Subcutaneous adipose tissue (tissue), 4 donors: Measurements from ENCODE around the gene RGL1. TPM values are rescaled to one million over a fixed set of nuclear protein-coding genes. Genes with fewer than 3 reads are reported as not detected.

ENCODE experiments used
- total RNA-seq, 4 donors: library from RNA; depleted of rRNA; stranded (reverse); fragments of >200 nt; gene quantifications; one replicate each; pipeline ENCODE4 v1.1.0, GENCODE V29; 2016
- TF ChIP-seq, protein P1 (sequence below): fragments of 450-650 bp; IDR thresholded peaks from one replicate; pipeline ENCODE4 v1.5.1; 2016; ENCODE audit warnings: low read depth, mild to moderate bottlenecking, control low read depth, antibody characterized with exemption, moderate library complexity

Gene RGL1
- total RNA-seq, 4 donors from 2014 or later = 41.8 to 81.8 (median 59.0) TPM

DNA sequence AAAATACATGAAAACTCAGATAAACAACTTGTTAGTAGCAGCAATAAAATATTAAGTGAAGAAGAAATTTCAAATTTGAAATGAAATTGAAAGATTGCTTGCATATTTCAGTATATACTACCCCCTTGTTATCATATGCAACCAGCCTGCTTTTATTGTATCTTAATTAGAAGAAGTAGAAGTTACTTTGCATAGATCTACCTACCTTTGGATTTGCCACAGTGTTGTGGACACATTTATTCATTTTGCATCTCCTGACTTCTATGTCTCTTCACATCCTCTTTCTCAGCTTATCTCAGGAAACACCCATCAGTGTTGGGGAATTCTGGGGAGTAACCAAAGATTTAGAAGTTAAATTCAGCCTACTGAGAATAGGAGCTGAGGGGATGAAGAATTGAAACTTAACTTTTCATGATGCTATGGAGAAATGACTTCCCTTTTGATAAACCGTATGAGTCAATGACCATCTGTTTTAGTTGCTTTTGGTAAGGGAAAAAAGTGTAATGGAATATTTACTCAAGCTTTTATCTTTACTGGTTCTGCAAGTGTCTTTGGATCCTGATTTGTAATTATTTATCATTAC, 96.9 kb downstream of the RGL1 start:
- TF ChIP-seq, protein P1, sequence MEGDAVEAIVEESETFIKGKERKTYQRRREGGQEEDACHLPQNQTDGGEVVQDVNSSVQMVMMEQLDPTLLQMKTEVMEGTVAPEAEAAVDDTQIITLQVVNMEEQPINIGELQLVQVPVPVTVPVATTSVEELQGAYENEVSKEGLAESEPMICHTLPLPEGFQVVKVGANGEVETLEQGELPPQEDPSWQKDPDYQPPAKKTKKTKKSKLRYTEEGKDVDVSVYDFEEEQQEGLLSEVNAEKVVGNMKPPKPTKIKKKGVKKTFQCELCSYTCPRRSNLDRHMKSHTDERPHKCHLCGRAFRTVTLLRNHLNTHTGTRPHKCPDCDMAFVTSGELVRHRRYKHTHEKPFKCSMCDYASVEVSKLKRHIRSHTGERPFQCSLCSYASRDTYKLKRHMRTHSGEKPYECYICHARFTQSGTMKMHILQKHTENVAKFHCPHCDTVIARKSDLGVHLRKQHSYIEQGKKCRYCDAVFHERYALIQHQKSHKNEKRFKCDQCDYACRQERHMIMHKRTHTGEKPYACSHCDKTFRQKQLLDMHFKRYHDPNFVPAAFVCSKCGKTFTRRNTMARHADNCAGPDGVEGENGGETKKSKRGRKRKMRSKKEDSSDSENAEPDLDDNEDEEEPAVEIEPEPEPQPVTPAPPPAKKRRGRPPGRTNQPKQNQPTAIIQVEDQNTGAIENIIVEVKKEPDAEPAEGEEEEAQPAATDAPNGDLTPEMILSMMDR = no peak

DNA sequence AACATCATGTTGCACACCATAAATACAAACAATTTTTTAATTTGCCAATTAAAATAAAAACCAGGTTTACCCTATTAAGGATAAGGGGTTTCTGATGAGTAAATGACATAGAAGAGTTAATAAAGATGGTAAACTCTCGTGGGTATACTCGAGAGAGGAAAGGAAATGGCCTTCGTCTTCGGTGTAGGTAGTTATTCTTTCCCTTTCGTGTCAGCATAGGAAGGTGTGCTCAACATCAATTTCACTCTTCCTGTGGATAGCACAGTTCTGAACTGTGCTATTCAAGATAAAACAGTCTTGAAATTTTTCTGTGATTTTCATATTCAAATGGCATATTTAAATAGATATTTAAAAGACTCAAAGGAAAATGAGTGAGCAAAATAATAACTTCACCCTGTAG, 98.2 kb downstream of the RGL1 start:
- TF ChIP-seq, protein P1 = no peak

DNA sequence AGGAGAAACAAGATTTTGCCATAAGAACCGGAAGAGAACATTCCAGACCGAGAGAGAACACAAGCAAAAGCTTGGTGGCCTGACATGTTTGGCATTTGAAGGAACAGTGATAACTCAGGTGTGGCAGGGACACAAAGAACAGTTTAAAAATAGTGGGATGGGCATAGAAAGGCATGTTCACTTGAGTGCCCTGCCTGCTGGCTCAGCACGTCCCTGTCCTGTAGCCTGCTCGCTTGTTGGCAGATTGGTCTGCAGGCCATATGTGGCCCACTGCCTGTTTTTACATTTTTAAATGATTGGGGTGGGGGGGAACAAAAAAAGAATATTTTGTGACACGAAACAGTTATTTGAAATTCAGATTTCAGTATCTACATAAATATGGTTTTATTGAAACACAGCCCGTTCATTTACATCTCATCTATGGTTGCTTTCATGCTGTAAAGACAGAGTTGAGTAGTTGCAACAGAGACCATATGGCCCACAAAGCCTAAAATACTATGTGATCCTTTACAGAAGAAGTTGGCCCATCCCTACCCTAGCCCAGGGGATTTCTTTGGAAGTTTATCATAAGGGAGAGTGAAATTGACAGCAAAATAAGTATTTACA, 100.7 kb downstream of the RGL1 start:
- TF ChIP-seq, protein P1 = no peak

DNA sequence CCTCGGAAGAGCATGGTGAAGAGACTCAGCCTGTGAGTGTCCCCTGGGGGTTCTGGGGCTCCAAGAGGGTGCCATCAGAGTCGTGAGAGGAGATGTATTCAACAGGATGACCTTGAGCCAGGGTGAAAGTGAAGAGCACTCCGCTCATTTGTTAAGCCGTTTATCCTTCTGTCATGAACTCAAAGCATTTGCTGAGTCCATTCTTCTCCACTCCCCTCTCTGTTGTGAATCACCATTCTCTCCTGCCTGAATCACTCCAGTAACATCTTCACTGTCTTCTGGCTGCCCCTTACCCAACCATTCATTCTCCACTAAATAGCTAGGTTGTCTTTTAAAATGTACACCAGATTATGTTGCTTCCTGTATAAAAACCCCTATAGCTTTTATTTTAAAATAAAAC, 102.2 kb downstream of the RGL1 start:
- TF ChIP-seq, protein P1 = no peak

DNA sequence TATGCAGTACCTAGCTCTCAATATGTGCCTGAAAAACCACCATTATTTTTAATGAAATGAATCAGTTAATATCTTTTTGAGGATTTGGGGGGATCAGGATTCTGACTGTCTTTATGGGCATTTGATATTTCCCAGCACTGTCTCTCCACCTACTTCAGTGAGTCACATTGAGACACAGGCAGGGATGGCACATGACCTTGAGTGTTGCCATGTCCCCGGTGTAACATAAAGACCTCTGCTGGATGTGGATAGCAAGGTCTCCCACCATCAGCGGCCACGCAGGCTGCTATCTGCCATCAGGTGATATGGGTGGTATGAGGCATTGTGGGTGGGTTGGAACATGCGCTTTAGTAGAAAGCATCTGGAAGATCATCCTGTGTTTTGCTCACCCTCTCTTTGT, 103.2 kb downstream of the RGL1 start:
- TF ChIP-seq, protein P1 = no peak

DNA sequence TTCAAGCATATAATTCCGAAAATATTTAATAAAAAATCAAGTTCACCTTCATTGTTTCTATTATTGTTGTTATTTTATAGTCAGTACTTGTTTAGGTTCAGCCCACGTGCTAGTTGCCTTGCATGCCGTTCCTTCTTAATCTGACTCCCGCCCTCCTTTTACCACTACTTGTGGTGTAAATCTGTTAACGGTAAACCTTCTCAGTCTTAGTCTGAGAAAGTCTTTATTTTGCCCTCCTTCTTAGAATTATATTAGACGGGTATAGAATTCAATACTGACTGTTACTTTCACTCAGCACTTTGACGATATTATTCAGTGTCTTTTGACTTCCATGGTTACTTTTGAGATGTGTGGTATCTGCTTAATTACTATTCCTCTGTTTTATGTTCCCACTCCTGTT, 104.8 kb downstream of the RGL1 start:
- TF ChIP-seq, protein P1 = no peak

DNA sequence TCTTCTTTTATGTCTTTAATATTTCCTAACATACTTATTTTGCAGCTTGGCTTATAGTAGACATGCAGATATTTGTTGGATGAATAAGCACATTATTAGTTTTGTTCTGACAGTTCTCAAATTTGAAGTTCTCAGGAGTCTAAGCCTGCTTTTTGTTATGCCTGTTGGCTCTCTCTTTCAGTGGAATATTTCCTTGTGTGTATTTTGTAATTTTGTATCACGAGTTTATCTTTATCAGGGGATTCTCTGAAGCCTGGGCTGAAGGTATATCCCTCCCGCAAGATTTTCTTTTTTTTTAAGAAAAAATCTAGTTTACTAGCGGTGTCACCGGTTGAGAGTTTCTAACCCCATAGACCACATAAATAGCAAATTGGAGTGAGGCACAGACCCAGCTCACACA, 105.9 kb downstream of the RGL1 start:
- TF ChIP-seq, protein P1 = no peak
